Measurements from ENCODE around the gene SAP30BP.

The SAP30BP gene

GRCh38 chr17:75740631-75741077 is 73.5 kb downstream of the SAP30BP start:
- DNase-seq (ENCODE audit: low spot score) = no peak

GRCh38 chr17:75742337-75742736 is 75.2 kb downstream of the SAP30BP start:
- no peak for DNase-seq (ENCODE audit: low spot score)

DNA sequence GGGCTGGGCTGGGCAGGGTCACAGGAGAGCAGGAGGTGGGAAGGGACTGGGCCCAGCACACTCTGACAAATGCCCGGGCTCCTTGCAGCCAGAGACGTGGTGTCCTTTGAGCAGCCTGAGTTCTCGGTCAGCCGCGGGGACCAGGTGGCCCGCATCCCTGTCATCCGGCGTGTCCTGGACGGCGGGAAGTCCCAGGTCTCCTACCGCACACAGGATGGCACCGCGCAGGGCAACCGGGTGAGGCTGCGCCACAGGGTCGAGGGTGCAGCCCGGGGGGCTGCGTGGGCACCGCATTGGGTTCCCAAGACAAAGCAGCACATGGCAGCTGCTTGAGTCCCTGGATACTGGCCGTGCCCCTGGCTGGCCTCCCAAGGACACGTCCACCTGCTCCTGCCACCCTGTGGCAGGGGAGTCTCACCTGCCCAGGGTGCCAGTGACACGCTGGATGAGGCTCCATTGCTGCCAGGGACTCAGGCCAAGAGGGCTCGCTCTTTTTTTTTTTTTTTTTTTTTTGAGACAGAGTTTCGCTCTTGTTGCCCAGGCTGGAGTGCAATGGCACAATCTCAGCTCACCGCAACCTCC is 76.6 kb downstream of the SAP30BP start:
- DNase-seq (ENCODE audit: low spot score) = no peak

DNA sequence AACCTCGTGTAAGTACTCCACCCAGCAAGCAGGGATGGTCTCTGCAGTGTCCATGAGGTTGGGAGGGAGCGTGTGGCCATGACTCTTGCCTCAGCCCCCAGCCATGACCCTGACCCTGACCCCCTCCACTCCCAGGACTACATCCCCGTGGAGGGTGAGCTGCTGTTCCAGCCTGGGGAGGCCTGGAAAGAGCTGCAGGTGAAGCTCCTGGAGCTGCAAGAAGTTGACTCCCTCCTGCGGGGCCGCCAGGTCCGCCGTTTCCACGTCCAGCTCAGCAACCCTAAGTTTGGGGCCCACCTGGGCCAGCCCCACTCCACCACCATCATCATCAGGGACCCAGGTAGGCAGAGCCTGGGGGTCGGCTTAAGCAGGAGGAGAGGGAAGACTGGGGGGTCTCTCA is 81.6 kb downstream of the SAP30BP start:
- no peak for DNase-seq (ENCODE audit: low spot score)

DNA sequence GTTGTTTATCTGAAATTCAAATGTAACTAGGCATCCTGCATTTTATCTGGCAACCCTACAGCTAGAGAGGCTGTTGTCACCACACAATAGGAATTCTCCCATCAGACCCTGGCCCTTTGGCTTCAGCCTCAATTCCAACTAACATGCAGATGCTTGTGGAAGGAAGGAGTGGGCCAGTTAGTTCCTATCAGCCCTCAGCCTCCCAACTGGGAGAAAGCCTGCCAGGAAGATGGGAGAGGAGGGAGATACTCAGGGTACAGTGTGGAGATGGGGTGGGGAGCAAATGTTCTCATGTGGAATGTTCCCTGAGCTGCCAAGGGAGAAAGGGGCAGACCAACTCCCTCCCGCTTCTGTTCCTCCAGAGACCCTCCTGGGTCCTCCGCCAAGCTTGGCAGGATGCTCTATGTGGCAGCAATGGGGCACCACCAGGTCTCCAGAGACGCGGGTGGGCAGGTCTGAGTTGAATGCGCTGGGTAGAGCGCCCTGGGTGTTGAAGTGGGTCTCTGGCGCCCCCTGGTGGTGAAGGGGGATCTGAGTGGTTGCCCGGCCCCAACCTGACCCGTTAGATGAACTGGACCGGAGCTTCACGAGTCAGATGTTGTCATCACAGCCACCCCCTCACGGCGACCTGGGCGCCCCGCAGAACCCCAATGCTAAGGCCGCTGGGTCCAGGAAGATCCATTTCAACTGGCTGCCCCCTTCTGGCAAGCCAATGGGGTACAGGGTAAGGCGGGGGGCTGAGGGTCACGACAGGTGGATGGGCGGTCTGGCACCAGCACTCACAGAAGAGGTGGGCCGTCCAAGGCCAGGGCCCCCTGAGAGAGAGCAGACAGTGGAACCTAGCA is 82.6 kb downstream of the SAP30BP start:
- peak; percentile 50 for DNase-seq (ENCODE audit: low spot score)

DNA sequence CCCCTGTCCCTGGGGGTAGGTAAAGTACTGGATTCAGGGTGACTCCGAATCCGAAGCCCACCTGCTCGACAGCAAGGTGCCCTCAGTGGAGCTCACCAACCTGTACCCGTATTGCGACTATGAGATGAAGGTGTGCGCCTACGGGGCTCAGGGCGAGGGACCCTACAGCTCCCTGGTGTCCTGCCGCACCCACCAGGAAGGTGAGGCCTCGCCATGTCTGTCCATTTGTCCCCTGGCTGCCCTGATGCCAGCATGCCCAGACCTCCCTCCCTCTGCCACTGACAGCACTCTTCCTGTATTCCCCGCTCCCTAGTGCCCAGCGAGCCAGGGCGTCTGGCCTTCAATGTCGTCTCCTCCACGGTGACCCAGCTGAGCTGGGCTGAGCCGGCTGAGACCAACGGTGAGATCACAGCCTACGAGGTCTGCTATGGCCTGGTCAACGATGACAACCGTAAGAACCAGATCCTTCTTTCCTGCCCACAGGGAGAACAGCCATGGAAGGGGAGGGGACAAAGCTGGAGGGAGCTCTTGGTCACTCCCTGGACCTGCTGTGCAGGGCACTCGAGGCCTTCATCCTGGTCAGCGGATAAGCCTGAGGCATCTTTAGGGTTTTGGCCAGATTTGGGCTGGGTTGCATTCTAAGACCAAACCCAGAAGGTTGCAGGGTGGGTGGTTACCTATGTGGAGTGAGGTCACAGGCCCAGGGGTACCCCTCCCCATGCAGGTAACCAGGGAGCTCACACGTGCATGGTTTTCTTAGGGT is 83.7 kb downstream of the SAP30BP start:
- no peak for DNase-seq (ENCODE audit: low spot score)

GRCh38 chr17:75751676-75752404 is 84.7 kb downstream of the SAP30BP start:
- DNase-seq (ENCODE audit: low spot score) = no peak

DNA sequence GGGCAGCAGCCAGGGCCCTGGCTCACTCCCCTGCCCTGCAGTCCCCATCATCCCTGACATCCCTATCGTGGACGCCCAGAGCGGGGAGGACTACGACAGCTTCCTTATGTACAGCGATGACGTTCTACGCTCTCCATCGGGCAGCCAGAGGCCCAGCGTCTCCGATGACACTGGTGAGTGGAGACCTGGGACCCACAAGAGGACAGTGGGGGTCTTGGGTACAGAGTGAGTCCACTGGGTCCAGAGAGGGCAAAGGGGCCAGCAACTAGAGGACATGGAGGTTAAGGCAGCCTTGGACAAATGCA is 85.2 kb downstream of the SAP30BP start:
- no peak for DNase-seq (ENCODE audit: low spot score)

DNA sequence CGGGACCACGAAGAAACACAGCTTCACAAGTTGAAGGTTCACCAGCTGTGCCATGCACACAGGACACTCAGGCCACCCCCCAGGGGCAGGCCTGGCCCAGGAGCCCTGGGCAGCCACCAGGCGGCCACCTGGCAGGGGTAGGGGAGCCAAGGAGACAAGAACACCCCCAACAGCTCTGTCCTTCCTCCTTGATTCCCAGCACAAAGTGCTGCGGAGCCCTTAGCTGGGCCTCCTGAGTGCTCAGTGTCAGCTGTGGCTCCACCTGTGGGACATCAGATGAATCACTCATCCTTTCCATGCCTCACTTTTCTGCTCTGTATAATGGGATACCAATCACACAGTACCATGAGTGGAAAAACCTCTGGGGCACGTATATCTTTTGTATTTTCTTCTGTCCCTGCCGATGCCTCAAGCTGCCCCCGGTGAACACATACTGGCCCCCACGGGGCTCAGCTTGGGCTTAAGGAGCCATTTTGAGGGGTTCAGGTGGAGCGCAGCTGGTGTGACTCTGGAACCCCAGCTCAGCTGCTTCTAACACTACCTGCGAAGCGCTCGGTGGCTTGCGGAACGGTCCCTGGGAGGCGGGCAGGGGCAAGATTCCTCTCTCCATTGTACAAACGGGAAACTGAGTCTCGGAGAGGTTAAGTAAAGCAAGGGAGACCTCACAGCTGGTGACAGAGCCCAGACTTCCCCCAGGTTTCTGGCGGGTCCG is 85.8 kb downstream of the SAP30BP start:
- no peak for DNase-seq (ENCODE audit: low spot score)

- DNase-seq (ENCODE audit: low spot score) = no peak
Observed at GRCh38 chr17:75753514-75754377, 86.6 kb downstream of the SAP30BP start.

DNA sequence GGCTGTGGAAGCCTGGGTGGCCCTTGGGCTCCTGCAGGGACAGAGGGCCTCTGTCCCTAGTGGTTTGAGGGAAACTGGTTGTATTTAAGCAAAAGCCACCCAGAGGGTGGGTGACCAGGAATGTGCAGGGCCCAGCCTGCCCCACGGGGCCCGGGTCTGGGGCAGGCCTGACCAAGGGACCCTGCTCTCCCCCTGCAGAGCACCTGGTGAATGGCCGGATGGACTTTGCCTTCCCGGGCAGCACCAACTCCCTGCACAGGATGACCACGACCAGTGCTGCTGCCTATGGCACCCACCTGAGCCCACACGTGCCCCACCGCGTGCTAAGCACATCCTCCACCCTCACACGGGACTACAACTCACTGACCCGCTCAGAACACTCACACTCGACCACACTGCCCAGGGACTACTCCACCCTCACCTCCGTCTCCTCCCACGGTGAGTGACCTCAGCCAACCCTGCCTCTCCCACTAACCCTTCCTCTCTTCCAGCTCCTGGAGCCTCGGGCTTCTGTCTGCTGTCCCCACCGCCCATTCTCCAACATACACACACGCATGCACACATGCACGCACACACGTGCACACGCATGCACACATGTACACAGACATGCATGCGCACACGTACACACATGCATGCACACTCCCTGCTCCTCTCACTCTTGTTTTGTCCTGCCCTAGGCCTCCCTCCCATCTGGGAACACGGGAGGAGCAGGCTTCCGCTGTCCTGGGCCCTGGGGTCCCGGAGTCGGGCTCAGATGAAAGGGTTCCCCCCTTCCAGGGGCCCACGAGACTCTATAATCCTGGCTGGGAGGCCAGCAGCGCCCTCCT is 87.5 kb downstream of the SAP30BP start:
- DNase-seq (ENCODE audit: low spot score) = no peak

DNA sequence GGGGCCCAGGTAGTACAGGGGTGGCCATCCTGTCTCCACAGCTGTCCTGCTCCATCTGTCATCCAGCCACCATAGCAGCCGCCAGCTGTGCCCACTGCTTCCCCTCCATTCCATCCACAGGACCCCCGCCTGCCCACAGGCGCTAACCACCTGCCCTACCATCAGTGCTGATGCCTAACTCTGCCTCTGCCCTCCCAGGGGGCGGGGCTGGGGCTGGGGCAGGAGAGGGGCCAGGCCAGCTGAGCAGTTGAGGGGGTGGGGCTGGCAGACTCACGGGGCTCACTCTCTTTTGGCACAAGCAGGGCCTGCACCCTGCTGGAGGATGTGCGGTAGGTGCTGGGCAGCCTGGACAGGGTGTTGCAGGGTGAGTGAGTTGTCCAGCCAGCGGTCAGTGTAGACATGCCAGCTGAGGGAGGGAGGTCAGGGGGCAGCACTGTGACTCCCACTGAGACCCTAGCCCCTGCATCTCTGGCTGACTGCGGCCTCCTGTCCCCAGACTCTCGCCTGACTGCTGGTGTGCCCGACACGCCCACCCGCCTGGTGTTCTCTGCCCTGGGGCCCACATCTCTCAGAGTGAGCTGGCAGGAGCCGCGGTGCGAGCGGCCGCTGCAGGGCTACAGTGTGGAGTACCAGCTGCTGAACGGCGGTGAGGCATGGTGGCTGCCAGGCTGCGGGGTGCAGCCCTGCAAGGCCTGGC is 88.2 kb downstream of the SAP30BP start:
- no peak for DNase-seq (ENCODE audit: low spot score)

DNA sequence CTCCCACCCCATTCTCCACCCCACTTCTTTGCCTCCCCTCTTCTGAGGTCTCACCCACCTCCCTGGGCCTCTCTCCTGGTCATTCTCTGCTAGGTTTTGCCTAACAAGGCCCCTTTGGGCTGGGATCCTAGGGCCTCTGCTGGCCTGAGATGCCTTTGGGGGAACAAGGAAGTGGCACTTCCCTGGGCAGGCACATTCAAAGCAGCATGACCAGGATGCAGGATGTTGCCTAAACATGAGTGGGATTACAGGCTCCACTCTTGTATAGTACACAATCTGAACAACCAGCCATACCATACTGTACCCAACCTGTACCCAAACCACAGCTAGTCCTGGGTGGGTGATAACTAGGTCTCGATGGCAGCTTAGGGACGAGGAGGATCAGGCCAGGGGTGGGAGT is 88.9 kb downstream of the SAP30BP start:
- no peak for DNase-seq (ENCODE audit: low spot score)

GRCh38 chr17:75756451-75757085 is 89.4 kb downstream of the SAP30BP start:
- no peak for DNase-seq (ENCODE audit: low spot score)

GRCh38 chr17:75757086-75757681 is 90.0 kb downstream of the SAP30BP start:
- no peak for DNase-seq (ENCODE audit: low spot score)
